Measurements from ENCODE around the gene FADD.

Gene FADD

DNA sequence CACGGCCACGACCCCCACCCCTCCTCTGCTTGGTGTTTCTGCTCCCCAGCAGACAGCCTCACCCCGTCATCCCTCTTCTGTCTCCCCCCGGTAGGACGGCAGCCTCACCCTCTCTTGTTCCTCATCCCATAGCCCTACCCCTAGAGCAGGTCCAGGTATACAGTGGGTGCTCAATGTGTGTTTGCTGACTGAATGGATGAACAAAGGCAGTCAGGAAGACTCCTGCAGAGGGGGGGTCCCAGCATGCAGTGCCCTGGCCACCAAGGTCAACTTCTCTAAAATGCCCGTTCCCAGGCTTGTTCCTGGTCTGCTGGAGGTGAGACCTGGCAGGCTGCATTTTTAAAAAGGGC is 34.7 kb upstream of the FADD start:
- Histone ChIP-seq H3K36me3 (ENCODE audit: insufficient read depth, low read length) (no peaks in the 10 kb centered on the region), H3K27me3 (ENCODE audit: control insufficient read depth in 1 of 2, insufficient read depth in 2 of 2, low read length in 2 of 2) (no peaks in the 10 kb centered on the region), H3K4me1 (ENCODE audit: insufficient read depth, low read length) (no peaks in the 10 kb centered on the region), H3K9me3 (ENCODE audit: low read length) (no peaks in the 10 kb centered on the region), H3K27ac (ENCODE audit: low read depth, low read length) (no peak overlapping the region), H3K9ac (ENCODE audit: low read length) (no peak overlapping the region), H3K4me3 (ENCODE audit: low read depth in 1 of 2, low read length in 2 of 2) (no peak overlapping the region)

DNA sequence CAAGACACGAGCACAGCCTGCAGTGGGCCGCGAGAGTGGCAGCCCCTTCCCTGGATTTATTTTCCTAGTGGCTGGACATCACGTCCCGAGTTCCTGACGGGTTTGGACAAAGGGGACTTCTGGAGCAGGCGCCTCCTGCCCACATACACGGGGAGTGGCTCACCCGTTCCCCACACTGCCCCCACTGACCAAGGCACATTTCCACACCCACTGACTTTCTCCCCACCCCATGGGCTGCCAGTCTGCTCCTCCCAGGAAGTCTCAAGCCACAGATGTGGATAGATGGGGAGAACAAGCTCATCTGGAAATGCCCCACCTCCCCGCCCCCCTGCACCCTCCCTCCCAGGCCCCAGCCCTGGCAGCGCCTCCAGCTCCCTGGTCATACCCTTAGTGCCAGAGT is 34.0 kb upstream of the FADD start:
- no peaks in the 10 kb centered on the region for H3K36me3 ChIP-seq (ENCODE audit: insufficient read depth, low read length)
- no peaks in the 10 kb centered on the region for H3K9me3 ChIP-seq (ENCODE audit: low read length)
- H3K4me3 ChIP-seq (ENCODE audit: low read depth in 1 of 2, low read length in 2 of 2) = no peak overlapping the region
- no peak overlapping the region for H3K27ac ChIP-seq (ENCODE audit: low read depth, low read length)
- no peaks in the 10 kb centered on the region for H3K4me1 ChIP-seq (ENCODE audit: insufficient read depth, low read length)
- H3K9ac ChIP-seq (ENCODE audit: low read length) = no peak overlapping the region
- H3K27me3 ChIP-seq (ENCODE audit: control insufficient read depth in 1 of 2, insufficient read depth in 2 of 2, low read length in 2 of 2) = no peaks in the 10 kb centered on the region

DNA sequence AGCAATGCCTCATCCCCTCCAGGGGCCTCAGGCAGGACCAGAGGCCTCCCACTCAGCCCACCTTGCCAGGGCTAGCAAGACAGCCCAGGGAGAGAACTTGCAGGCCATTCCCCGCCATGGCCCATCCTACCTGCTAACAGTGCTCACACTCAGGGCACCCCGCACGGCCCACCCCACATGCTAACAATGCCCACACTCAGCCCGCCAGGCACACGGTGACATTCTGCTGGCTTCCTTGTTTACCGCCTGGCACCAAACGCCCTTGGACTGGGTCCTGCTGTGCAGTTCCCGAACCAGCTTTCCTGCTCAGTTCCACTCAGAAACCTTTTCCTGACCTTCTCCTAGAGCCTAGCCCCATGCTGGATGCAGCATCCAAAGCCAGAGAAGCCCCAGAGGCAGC is 33.5 kb upstream of the FADD start:
- Histone ChIP-seq H3K27me3 (ENCODE audit: control insufficient read depth in 1 of 2, insufficient read depth in 2 of 2, low read length in 2 of 2) (no peaks in the 10 kb centered on the region), H3K27ac (ENCODE audit: low read depth, low read length) (no peak overlapping the region), H3K4me1 (ENCODE audit: insufficient read depth, low read length) (no peaks in the 10 kb centered on the region), H3K9me3 (ENCODE audit: low read length) (no peaks in the 10 kb centered on the region), H3K4me3 (ENCODE audit: low read depth in 1 of 2, low read length in 2 of 2) (no peak overlapping the region), H3K36me3 (ENCODE audit: insufficient read depth, low read length) (no peaks in the 10 kb centered on the region), H3K9ac (ENCODE audit: low read length) (no peak overlapping the region)

DNA sequence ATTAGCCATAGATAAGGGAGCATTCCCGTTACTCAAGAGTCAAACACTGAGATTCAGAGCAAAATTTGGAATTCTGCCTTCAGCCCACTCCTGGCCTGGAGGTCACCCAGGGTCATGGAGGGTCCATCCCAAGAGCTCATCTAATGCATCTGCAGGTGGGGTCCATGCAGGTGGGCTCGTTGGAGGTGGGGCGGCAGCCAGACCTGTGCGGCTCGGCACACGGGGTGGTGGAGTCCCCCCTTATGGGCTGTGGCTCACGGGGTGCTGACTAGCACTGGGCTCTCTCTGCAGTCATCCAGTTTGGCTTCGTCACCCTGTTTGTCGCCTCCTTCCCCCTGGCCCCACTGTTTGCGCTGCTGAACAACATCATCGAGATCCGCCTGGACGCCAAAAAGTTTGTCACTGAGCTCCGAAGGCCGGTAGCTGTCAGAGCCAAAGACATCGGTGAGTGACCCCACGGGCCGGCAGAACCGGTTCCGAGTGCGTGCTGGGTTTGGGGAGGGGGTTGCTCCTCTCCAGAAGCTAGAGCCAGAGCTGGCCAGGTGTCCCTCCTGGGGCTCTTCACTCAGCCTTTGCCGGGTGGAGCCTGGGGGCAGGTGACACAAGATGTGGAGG is 32.4 kb upstream of the FADD start:
- Histone ChIP-seq H3K4me1 (ENCODE audit: insufficient read depth, low read length) (no peaks in the 10 kb centered on the region), H3K9ac (ENCODE audit: low read length) (no peak overlapping the region), H3K27me3 (ENCODE audit: control insufficient read depth in 1 of 2, insufficient read depth in 2 of 2, low read length in 2 of 2) (no peaks in the 10 kb centered on the region), H3K9me3 (ENCODE audit: low read length) (no peaks in the 10 kb centered on the region), H3K36me3 (ENCODE audit: insufficient read depth, low read length) (no peaks in the 10 kb centered on the region), H3K27ac (ENCODE audit: low read depth, low read length) (no peak overlapping the region), H3K4me3 (ENCODE audit: low read depth in 1 of 2, low read length in 2 of 2) (no peak overlapping the region)

DNA sequence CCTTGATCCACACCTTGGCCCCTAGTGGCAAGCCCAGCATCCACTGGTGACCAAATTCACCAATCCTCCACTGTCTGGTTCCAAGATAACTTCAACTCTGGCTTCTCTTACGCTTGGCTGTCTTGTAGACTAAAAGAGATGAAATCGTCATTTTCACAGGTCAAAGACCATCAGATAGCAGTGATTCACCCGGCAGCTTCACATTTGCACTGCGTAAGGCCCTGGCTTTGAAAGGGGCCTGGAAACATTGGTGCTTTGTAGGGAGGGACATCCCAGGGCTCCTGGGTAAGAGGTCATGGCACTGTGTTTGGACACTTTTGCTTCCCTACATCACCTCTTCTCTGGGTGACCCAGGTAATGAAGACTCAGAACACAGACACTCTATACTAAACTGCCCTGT is 30.1 kb upstream of the FADD start:
- Histone ChIP-seq H3K27me3 (ENCODE audit: control insufficient read depth in 1 of 2, insufficient read depth in 2 of 2, low read length in 2 of 2) (no peaks in the 10 kb centered on the region), H3K27ac (ENCODE audit: low read depth, low read length) (no peak overlapping the region), H3K4me1 (ENCODE audit: insufficient read depth, low read length) (no peaks in the 10 kb centered on the region), H3K9me3 (ENCODE audit: low read length) (no peaks in the 10 kb centered on the region), H3K4me3 (ENCODE audit: low read depth in 1 of 2, low read length in 2 of 2) (no peak overlapping the region), H3K36me3 (ENCODE audit: insufficient read depth, low read length) (no peaks in the 10 kb centered on the region), H3K9ac (ENCODE audit: low read length) (no peak overlapping the region)

DNA sequence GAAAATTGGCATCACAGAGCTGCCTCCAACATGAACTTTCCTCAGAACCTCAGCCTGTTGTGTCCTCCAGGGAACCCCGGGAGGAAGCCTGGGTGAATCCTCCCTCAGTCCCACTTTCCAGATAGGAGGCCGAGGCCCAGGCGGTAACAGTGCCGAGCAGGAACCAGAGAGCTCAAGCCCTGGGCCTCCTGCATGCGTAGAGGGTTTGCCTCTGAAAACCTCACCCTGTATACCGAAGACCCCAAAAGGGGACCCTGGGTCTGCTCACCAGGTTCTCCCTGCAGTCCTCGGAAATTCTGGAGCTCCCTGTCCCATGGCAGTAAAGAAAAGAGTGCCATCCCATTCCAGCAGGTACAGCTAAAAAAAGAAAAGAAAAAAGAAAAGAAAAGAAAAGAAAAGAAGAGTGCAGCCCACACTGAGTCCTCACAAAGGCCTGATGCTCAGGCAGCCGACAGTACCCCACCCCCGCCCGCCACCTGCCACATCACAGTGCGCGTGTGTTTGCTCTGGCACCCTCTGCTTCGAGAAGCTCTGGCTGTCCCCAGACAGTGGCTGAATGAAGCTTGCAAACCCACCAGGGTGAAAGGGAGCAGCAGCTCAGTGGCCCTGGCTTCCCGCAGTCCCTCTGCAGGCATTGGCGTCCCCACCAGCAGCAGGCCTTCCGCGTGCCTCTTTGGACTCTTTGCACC is 28.4 kb upstream of the FADD start:
- no peaks in the 10 kb centered on the region for H3K4me1 ChIP-seq (ENCODE audit: insufficient read depth, low read length)
- no peak overlapping the region for H3K9ac ChIP-seq (ENCODE audit: low read length)
- H3K27ac ChIP-seq (ENCODE audit: low read depth, low read length) = no peak overlapping the region
- H3K4me3 ChIP-seq (ENCODE audit: low read depth in 1 of 2, low read length in 2 of 2) = no peak overlapping the region
- H3K9me3 ChIP-seq (ENCODE audit: low read length) = no peaks in the 10 kb centered on the region
- H3K27me3 ChIP-seq (ENCODE audit: control insufficient read depth in 1 of 2, insufficient read depth in 2 of 2, low read length in 2 of 2) = no peaks in the 10 kb centered on the region
- no peaks in the 10 kb centered on the region for H3K36me3 ChIP-seq (ENCODE audit: insufficient read depth, low read length)

DNA sequence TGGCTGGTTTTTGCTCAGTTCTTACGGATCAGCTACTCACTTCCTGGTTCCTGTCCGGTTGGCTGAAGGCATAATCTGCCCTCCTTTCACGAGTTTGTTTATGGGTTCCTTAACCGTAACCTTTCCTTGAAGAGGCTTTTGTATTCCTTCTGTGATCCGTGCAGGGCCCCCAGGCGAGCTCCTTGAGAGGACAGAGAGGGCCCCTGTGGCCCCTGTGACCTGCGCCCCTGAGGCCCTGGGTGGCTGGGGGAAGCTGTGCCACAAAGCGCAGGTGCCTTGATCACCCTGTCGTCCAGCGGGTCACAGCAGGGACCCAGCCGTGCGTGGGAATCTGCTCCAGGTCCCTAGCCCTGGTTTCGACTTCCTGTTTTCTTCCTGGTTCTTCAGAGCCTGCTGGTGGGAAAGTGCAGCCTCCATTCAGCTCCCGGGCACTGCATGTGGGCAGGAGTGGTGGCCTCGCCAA is 27.8 kb upstream of the FADD start:
- H3K4me3 ChIP-seq (ENCODE audit: low read depth in 1 of 2, low read length in 2 of 2) = no peak overlapping the region
- no peak overlapping the region for H3K9ac ChIP-seq (ENCODE audit: low read length)
- H3K36me3 ChIP-seq (ENCODE audit: insufficient read depth, low read length) = no peaks in the 10 kb centered on the region
- H3K27ac ChIP-seq (ENCODE audit: low read depth, low read length) = no peak overlapping the region
- no peaks in the 10 kb centered on the region for H3K9me3 ChIP-seq (ENCODE audit: low read length)
- no peaks in the 10 kb centered on the region for H3K27me3 ChIP-seq (ENCODE audit: control insufficient read depth in 1 of 2, insufficient read depth in 2 of 2, low read length in 2 of 2)
- H3K4me1 ChIP-seq (ENCODE audit: insufficient read depth, low read length) = no peaks in the 10 kb centered on the region

DNA sequence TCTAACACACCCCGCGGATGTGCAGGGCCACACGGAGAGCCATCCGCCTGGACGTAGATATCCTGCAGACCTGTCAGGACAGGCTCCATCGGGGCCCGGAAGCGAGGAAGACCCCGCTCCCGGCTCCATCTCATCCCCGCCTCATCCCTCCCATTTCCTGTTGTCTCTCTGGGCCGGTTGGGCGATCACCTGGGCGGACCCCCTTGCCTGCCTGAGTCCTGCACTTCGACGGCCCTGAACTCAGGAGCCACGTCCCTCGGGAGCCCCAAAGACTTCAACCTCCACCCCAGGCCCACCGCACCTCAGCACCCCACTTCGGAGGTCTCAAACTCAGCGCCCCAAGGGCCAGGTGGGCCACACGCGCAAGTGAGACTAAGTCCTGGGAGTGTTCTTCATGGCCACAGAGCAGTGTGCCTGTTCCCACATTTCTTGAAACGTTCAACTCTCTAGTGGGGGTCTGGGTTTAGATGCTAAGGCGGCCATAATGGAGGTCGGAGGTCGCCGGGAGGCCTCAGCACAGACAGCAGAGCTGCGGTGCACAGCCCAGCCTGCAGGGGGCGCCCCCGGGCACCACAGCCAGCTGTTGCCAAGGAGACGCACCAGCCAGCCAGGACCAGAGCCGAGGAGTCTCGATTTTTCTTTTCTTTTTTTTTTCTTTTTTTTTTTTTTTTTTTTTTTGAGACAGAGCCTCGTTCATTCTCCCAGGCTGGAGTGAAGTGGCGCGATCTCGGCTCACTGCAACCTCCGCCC is 26.0 kb upstream of the FADD start:
- Histone ChIP-seq H3K36me3 (ENCODE audit: insufficient read depth, low read length) (no peaks in the 10 kb centered on the region), H3K27me3 (ENCODE audit: control insufficient read depth in 1 of 2, insufficient read depth in 2 of 2, low read length in 2 of 2) (no peaks in the 10 kb centered on the region), H3K9me3 (ENCODE audit: low read length) (no peaks in the 10 kb centered on the region), H3K4me1 (ENCODE audit: insufficient read depth, low read length) (no peaks in the 10 kb centered on the region), H3K4me3 (ENCODE audit: low read depth in 1 of 2, low read length in 2 of 2) (no peak overlapping the region), H3K9ac (ENCODE audit: low read length) (no peak overlapping the region), H3K27ac (ENCODE audit: low read depth, low read length) (no peak overlapping the region)

DNA sequence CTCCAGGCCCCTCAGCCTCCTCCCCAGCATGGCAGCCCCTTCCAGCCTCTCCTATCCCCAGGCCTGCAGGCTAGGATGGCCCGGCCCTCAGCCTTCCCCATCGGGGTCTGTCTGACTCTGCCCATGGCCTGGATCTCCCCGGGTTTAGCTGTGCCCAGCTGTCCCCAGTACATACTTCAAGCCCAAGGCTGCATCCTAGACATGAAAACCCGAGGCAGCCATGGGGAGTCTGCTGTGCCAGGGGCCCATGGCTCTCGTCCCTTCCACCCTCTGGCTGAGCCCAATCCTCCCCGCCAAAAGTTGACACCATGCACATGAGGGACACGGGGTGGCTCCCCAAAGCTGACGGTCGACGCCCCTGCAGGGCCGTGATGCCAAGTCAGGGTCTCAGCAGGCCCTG is 22.2 kb upstream of the FADD start:
- Histone ChIP-seq H3K27ac (ENCODE audit: low read depth, low read length) (no peak overlapping the region), H3K4me3 (ENCODE audit: low read depth in 1 of 2, low read length in 2 of 2) (no peak overlapping the region), H3K27me3 (ENCODE audit: control insufficient read depth in 1 of 2, insufficient read depth in 2 of 2, low read length in 2 of 2) (no peaks in the 10 kb centered on the region), H3K36me3 (ENCODE audit: insufficient read depth, low read length) (no peaks in the 10 kb centered on the region), H3K9me3 (ENCODE audit: low read length) (no peaks in the 10 kb centered on the region), H3K9ac (ENCODE audit: low read length) (no peak overlapping the region), H3K4me1 (ENCODE audit: insufficient read depth, low read length) (no peaks in the 10 kb centered on the region)

DNA sequence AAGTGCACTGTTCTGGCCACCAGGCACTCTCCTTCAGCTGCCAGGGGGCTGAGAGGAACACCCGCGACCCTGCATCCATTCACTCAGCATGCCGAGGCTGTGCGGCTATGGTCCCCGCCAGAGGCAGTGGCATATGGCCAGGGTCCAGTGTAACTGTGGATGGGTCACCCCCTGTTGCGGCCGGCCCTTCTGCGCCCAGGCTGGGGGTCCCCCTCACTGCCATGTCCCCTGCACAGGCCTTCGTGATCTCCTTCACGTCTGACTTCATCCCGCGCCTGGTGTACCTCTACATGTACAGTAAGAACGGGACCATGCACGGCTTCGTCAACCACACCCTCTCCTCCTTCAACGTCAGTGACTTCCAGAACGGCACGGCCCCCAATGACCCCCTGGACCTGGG is 20.8 kb upstream of the FADD start:
- H3K4me1 ChIP-seq (ENCODE audit: insufficient read depth, low read length) = no peaks in the 10 kb centered on the region
- H3K27ac ChIP-seq (ENCODE audit: low read depth, low read length) = no peak overlapping the region
- no peak overlapping the region for H3K9ac ChIP-seq (ENCODE audit: low read length)
- H3K4me3 ChIP-seq (ENCODE audit: low read depth in 1 of 2, low read length in 2 of 2) = no peak overlapping the region
- H3K9me3 ChIP-seq (ENCODE audit: low read length) = no peaks in the 10 kb centered on the region
- no peaks in the 10 kb centered on the region for H3K36me3 ChIP-seq (ENCODE audit: insufficient read depth, low read length)
- no peaks in the 10 kb centered on the region for H3K27me3 ChIP-seq (ENCODE audit: control insufficient read depth in 1 of 2, insufficient read depth in 2 of 2, low read length in 2 of 2)

DNA sequence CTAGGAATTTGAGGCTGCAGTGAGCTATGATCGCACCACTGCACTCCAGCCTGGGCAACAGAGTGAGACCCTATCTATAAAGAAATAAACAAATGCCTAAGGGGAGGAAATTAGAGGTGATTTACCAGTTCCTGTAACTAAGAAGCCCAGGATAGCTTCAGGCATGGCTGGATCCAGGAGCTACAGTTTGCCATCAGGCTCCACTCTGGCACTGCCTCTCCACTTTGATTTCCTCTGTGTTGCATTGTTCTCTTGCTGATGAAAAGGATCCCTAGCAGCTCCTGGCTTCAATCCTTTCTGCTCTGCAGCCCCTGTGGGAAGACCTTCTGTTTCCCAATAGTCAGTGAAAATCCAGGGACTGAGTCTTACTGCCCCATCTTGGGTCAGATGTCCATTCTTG is 20.1 kb upstream of the FADD start:
- H3K36me3 ChIP-seq (ENCODE audit: insufficient read depth, low read length) = no peaks in the 10 kb centered on the region
- H3K9ac ChIP-seq (ENCODE audit: low read length) = no peak overlapping the region
- H3K4me1 ChIP-seq (ENCODE audit: insufficient read depth, low read length) = no peaks in the 10 kb centered on the region
- H3K27ac ChIP-seq (ENCODE audit: low read depth, low read length) = no peak overlapping the region
- no peaks in the 10 kb centered on the region for H3K9me3 ChIP-seq (ENCODE audit: low read length)
- no peak overlapping the region for H3K4me3 ChIP-seq (ENCODE audit: low read depth in 1 of 2, low read length in 2 of 2)
- no peaks in the 10 kb centered on the region for H3K27me3 ChIP-seq (ENCODE audit: control insufficient read depth in 1 of 2, insufficient read depth in 2 of 2, low read length in 2 of 2)
